BLaER1 treated with 17β-estradiol and CSF1 and Interleukin-3, amounts not matched to agents 10 nM and 100 nM (cell line): ENCODE measurements around the gene OVCA2.

ENCODE experiments used
- H3K27ac ChIP-seq, 11 experiments: shearing (Covaris generic); formaldehyde crosslinking; 2 replicates each; pipeline ENCODE4 v1.8.1; 2022
- H3K27me3 ChIP-seq, 11 experiments: shearing (Covaris generic); formaldehyde crosslinking; 2 replicates each; pipeline ENCODE4 v1.8.1; 2022
- H3K36me3 ChIP-seq, 11 experiments: shearing (Covaris generic); formaldehyde crosslinking; 2 replicates each; pipeline ENCODE4 v1.8.1; 2022
- H3K4me1 ChIP-seq, 10 experiments: shearing (Covaris generic); formaldehyde crosslinking; 2 replicates each; pipeline ENCODE4 v1.8.1; 2022
- H3K4me2 ChIP-seq, 11 experiments: shearing (Covaris generic); formaldehyde crosslinking; 2 replicates each; pipeline ENCODE4 v1.8.1; 2022
- H3K4me3 ChIP-seq, 10 experiments: shearing (Covaris generic); formaldehyde crosslinking; 2 replicates each; pipeline ENCODE4 v1.8.1; 2022
- H3K9ac ChIP-seq, 11 experiments: shearing (Covaris generic); formaldehyde crosslinking; 2 replicates each; pipeline ENCODE4 v1.8.1; 2022
- H3K9me3 ChIP-seq, 11 experiments: shearing (Covaris generic); formaldehyde crosslinking; replicated peaks in 1 of 11; 2 replicates each; pipeline ENCODE4 v1.8.1; 2022
- H4K20me1 ChIP-seq, 11 experiments: shearing (Covaris generic); formaldehyde crosslinking; 2 replicates each; pipeline ENCODE4 v1.8.1; 2022
- Cebpa-rat ChIP-seq, 11 experiments: shearing (Covaris generic); IDR thresholded peaks; 2 replicates each; pipeline ENCODE4 v1.8.1; 2022

Gene OVCA2

GRCh38 chr17:2042390-2042847 lies 597 bp downstream of the OVCA2 start:
- H3K27me3 ChIP-seq = peaks cover 0 to under 1% (median 0%) of the 10 kb centered on the region in 11 experiments; a peak in 1 of 22 replicates
- TF ChIP-seq Cebpa-rat (IDR thresholded peaks at IDR 0.05) = no peak
- H3K36me3 ChIP-seq = peaks cover 17 to 59% (median 40%) of the 10 kb centered on the region in 11 experiments; a peak in 21 of 22 replicates
- H3K9ac ChIP-seq = peak overlapping the region; percentile 87 to 95 (median 94)
- peaks cover 0 to 23% (median 11%) of the 10 kb centered on the region in 11 experiments; a peak in 10 of 22 replicates for H4K20me1 ChIP-seq
- H3K9me3 ChIP-seq = no peaks in the 10 kb centered on the region
- peak overlapping the region; percentile 88 to 96 (median 93) for H3K27ac ChIP-seq
- peak overlapping the region; percentile 73 to 90 (median 78) for H3K4me3 ChIP-seq
- peaks cover 22 to 34% (median 28%) of the 10 kb centered on the region in 10 experiments for H3K4me1 ChIP-seq
- H3K4me2 ChIP-seq = peak overlapping the region; percentile 90 to 99 (median 96)

GRCh38 chr17:2042933-2043332 lies 1.1 kb downstream of the OVCA2 start:
- no peak for TF ChIP-seq Cebpa-rat (IDR thresholded peaks at IDR 0.05)
- peaks cover 22 to 34% (median 28%) of the 10 kb centered on the region in 10 experiments for H3K4me1 ChIP-seq
- peak overlapping the region; percentile 87 to 95 (median 94) for H3K9ac ChIP-seq
- H3K9me3 ChIP-seq = no peaks in the 10 kb centered on the region
- peaks cover 0 to 5% (median 0%) of the 10 kb centered on the region in 11 experiments; a peak in 6 of 22 replicates for H3K27me3 ChIP-seq
- peaks cover 13 to 54% (median 35%) of the 10 kb centered on the region in 11 experiments; a peak in 21 of 22 replicates for H3K36me3 ChIP-seq
- H3K4me3 ChIP-seq = peak overlapping the region; percentile 73 to 90 (median 78)
- H4K20me1 ChIP-seq = peaks cover 0 to 23% (median 11%) of the 10 kb centered on the region in 11 experiments; a peak in 10 of 22 replicates
- H3K4me2 ChIP-seq = peak overlapping the region; percentile 90 to 99 (median 96)
- peak overlapping the region in 10 of 11 experiments; percentile 88 to 96 (median 93); a peak in 17 of 22 replicates for H3K27ac ChIP-seq

GRCh38 chr17:2043785-2044184 lies 2.0 kb downstream of the OVCA2 start:
- no peak for TF ChIP-seq Cebpa-rat (IDR thresholded peaks at IDR 0.05)
- no peaks in the 10 kb centered on the region for H3K9me3 ChIP-seq
- H3K36me3 ChIP-seq = peaks cover 13 to 46% (median 28%) of the 10 kb centered on the region in 11 experiments; a peak in 21 of 22 replicates
- H3K27ac ChIP-seq = no peak overlapping the region
- H3K4me1 ChIP-seq = peaks cover 22 to 36% (median 29%) of the 10 kb centered on the region in 10 experiments
- peak overlapping the region in 7 of 11 experiments; percentile 13 to 98 (median 96); a peak in 9 of 22 replicates for H3K4me2 ChIP-seq
- H4K20me1 ChIP-seq = peaks cover 0 to 23% (median 11%) of the 10 kb centered on the region in 11 experiments; a peak in 10 of 22 replicates
- H3K27me3 ChIP-seq = peaks cover 0 to 13% (median 7%) of the 10 kb centered on the region in 11 experiments; a peak in 13 of 22 replicates
- no peak overlapping the region for H3K4me3 ChIP-seq
- H3K9ac ChIP-seq = peak overlapping the region in 3 of 11 experiments; percentile 1 to 53 (median 19); a peak in 3 of 22 replicates

DNA sequence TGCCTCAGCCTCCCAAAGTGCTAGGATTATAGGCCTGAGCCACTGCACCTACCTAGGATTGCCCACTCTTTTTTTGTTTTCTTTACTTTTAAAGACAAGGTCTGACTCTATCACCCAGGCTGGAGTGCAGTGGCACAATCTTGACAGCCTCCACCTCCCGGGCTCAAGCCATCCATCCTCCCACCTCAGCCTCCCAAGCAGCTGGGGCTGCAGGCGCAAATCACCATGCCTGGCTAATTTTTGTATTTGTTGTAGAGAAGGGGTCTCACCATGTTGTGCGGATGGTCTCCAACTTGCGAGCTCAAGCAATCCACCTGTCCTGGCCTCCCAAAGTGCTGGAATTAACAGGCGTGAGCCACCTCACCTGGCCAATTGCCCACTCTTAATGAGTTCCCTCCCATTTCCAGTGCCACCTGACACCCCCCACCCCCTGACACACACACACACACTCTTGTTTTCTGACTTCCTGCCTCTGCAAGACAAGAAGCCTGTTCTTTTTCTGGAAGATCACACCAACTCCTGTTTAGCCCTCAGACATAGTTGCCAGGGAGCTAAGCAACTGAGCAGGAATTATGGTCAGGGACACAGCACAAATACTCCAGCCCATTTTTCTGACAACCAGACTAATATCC lies 2.6 kb downstream of the OVCA2 start:
- Histone ChIP-seq H3K27ac (no peak overlapping the region), H3K4me1 (peaks cover 27 to 42% (median 35%) of the 10 kb centered on the region in 10 experiments), H3K36me3 (peaks cover 13 to 41% (median 28%) of the 10 kb centered on the region in 11 experiments; a peak in 21 of 22 replicates), H3K4me2 (peak overlapping the region in 1 of 11 experiments; percentile 6; a peak in 1 of 22 replicates), H3K27me3 (peaks cover 0 to 19% (median 10%) of the 10 kb centered on the region in 11 experiments; a peak in 16 of 22 replicates), H3K4me3 (no peak overlapping the region), H4K20me1 (peaks cover 0 to 23% (median 11%) of the 10 kb centered on the region in 11 experiments; a peak in 10 of 22 replicates), H3K9me3 (no peaks in the 10 kb centered on the region), H3K9ac (peak overlapping the region in 2 of 11 experiments; percentile 1 to 18; a peak in 1 of 22 replicates)
- TF ChIP-seq Cebpa-rat (IDR thresholded peaks at IDR 0.05) = no peak

- Histone ChIP-seq H3K27ac (no peak overlapping the region), H3K27me3 (peaks cover 23 to 46% (median 37%) of the 10 kb centered on the region in 11 experiments), H3K36me3 (peaks cover 11 to 25% (median 20%) of the 10 kb centered on the region in 11 experiments; a peak in 21 of 22 replicates), H4K20me1 (peaks cover 6 to 31% (median 22%) of the 10 kb centered on the region in 11 experiments; a peak in 18 of 22 replicates), H3K4me3 (no peak overlapping the region), H3K9ac (no peak overlapping the region), H3K4me1 (peaks cover 22 to 45% (median 35%) of the 10 kb centered on the region in 10 experiments), H3K4me2 (no peak overlapping the region), H3K9me3 (no peaks in the 10 kb centered on the region)
- TF ChIP-seq Cebpa-rat (IDR thresholded peaks at IDR 0.05) = no peak
These were observed 5.8 kb downstream of the OVCA2 start for GRCh38 chr17:2047590-2047989.

- Histone ChIP-seq H3K9me3 (no peaks in the 10 kb centered on the region), H3K36me3 (peaks cover 2 to 12% (median 9%) of the 10 kb centered on the region in 11 experiments; a peak in 16 of 22 replicates), H3K9ac (peak overlapping the region in 3 of 11 experiments; percentile 71 to 81 (median 79); a peak in 5 of 22 replicates), H3K27ac (peak overlapping the region in 1 of 11 experiments; percentile 81; a peak in 1 of 22 replicates), H4K20me1 (peaks cover 6 to 32% (median 26%) of the 10 kb centered on the region in 11 experiments; a peak in 20 of 22 replicates), H3K4me2 (peak overlapping the region; percentile 86 to 100 (median 99)), H3K4me1 (peaks cover 20 to 42% (median 31%) of the 10 kb centered on the region in 10 experiments), H3K4me3 (peak overlapping the region in 8 of 10 experiments; percentile 67 to 89 (median 74); a peak in 10 of 20 replicates), H3K27me3 (peaks cover 34 to 57% (median 48%) of the 10 kb centered on the region in 11 experiments)
- TF ChIP-seq Cebpa-rat (IDR thresholded peaks at IDR 0.05) = no peak
These were observed 7.0 kb downstream of the OVCA2 start for GRCh38 chr17:2048805-2049204.

GRCh38 chr17:2049333-2050299 lies 7.8 kb downstream of the OVCA2 start:
- peak overlapping the region; percentile 67 to 89 (median 76) for H3K4me3 ChIP-seq
- H3K27ac ChIP-seq = peak overlapping the region in 10 of 11 experiments; percentile 29 to 81 (median 48); a peak in 13 of 22 replicates
- H3K4me1 ChIP-seq = peaks cover 27 to 43% (median 34%) of the 10 kb centered on the region in 10 experiments
- H4K20me1 ChIP-seq = peaks cover 10 to 35% (median 26%) of the 10 kb centered on the region in 11 experiments; a peak in 20 of 22 replicates
- peaks cover 42 to 66% (median 56%) of the 10 kb centered on the region in 11 experiments for H3K27me3 ChIP-seq
- peak overlapping the region; percentile 54 to 82 (median 75) for H3K9ac ChIP-seq
- no peaks in the 10 kb centered on the region for H3K9me3 ChIP-seq
- peak overlapping the region; percentile 87 to 100 (median 99) for H3K4me2 ChIP-seq
- TF ChIP-seq Cebpa-rat (IDR thresholded peaks at IDR 0.05) = no peak
- H3K36me3 ChIP-seq = peaks cover 0 to 4% (median 1%) of the 10 kb centered on the region in 11 experiments; a peak in 3 of 22 replicates
